Thyroid gland (tissue), 4 donors: ENCODE measurements around the gene NLRP5. TPM values are rescaled to one million over a fixed set of nuclear protein-coding genes. Genes with fewer than 3 reads are reported as not detected.

Source experiments
- DNase-seq, 2 donors: peaks; one replicate each; pipeline ENCODE4 v3.0.0-alpha.2; 2019
- H3K27ac ChIP-seq, 3 donors: fragments of 200-600 bp; sonication (generic); 1 replicate in 2 of 3; 2 replicates in 1 of 3; pipeline ENCODE4 v1.5.1; 2016 to 2019; ENCODE audit warnings: mild to moderate bottlenecking in 1 of 3, moderate library complexity in 1 of 3
- H3K27me3 ChIP-seq: fragments of 200-600 bp; sonication (generic); one replicate; pipeline ENCODE4 v1.5.1; 2019
- H3K36me3 ChIP-seq, 2 donors: fragments of 200-600 bp; sonication (generic); one replicate each; pipeline ENCODE4 v1.5.1; 2016 to 2019
- H3K4me1 ChIP-seq, 2 donors: fragments of 200-600 bp; sonication (generic); one replicate each; pipeline ENCODE4 v1.5.1; 2017 to 2019
- H3K4me3 ChIP-seq, 3 donors: fragments of 200-600 bp; sonication (generic); replicated peaks in 1 of 3; 1 replicate in 2 of 3; 2 replicates in 1 of 3; pipeline ENCODE4 v1.5.1; 2016; ENCODE audit warnings: mild to moderate bottlenecking in 1 of 3
- H3K9me3 ChIP-seq: fragments of 200-600 bp; sonication (generic); one replicate; pipeline ENCODE4 v1.5.1; 2017
- CTCF ChIP-seq, 6 experiments: fragments of 200-600 bp in 3 of 6; fragments of 450-650 bp in 3 of 6; sonication (generic) in 3 of 6; IDR thresholded peaks; one replicate each; pipeline ENCODE4 v1.5.1; 2016 to 2019; ENCODE audit warnings: antibody characterized with exemption in 6 of 6, mild to moderate bottlenecking in 2 of 6, inconsistent platforms in 1 of 6, moderate library complexity in 1 of 6
- POLR2A ChIP-seq, 2 donors: fragments of 450-650 bp; IDR thresholded peaks; one replicate each; pipeline ENCODE4 v1.6.1; 2017; ENCODE audit warnings: antibody characterized with exemption in 2 of 2, mild to moderate bottlenecking in 2 of 2, moderate library complexity in 1 of 2
- WGBS, 2 donors: methylation state at CpG; one replicate each; pipeline ENCODE4 v1.1.5; 2017; 5-methylcytosine and 5-hydroxymethylcytosine counted together
- intact Hi-C: fragments of 100-400 bp; cut with DNase I; formaldehyde crosslinking; loops from one replicate; pipeline ENCODE4 v1.15.1; 2023
- total RNA-seq, 4 donors: library from RNA; depleted of rRNA; stranded (reverse); fragments of >200 nt; gene quantifications; one replicate each; pipeline ENCODE4 v1.2.3, GENCODE V29; 2016

The NLRP5 gene
- total RNA-seq, 4 donors from 2014 or later: not detected

DNA sequence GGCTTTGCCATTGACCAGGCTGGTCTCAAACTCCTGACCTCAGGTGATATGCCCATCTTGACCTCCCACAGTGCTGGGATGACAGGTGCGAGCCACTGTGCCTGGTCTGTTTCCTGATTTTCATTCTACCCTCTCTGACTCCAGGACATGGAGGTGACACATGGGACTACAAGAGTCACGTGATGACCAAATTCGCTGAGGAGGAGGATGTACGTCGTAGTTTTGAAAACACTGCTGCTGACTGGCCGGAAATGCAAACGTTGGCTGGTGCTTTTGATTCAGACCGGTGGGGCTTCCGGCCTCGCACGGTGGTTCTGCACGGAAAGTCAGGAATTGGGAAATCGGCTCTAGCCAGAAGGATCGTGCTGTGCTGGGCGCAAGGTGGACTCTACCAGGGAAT lies 40.2 kb downstream of the NLRP5 start:
- Histone ChIP-seq H3K4me3 (no peak overlapping the region), H3K36me3 (no peaks in the 10 kb centered on the region), H3K27ac (no peak overlapping the region), H3K9me3 (no peaks in the 10 kb centered on the region), H3K27me3 (no peaks in the 10 kb centered on the region), H3K4me1 (no peaks in the 10 kb centered on the region)
- no peak for DNase-seq
- intact Hi-C loops: no loop called here
- TF ChIP-seq CTCF (IDR thresholded peaks at IDR 0.05): no peak
- TF ChIP-seq POLR2A (IDR thresholded peaks at IDR 0.05): no peak
- 89 to 93% methylated on average over 15 of the region's 15 CpGs for WGBS, 2 donors

- Histone ChIP-seq H3K27ac (no peak overlapping the region), H3K4me1 (no peaks in the 10 kb centered on the region), H3K9me3 (no peaks in the 10 kb centered on the region), H3K4me3 (no peak overlapping the region), H3K27me3 (no peaks in the 10 kb centered on the region), H3K36me3 (no peaks in the 10 kb centered on the region)
- no peak for DNase-seq
- intact Hi-C loops: no loop called here
- TF ChIP-seq POLR2A (IDR thresholded peaks at IDR 0.05): no peak
- 87 to 88% methylated on average over 18 of the region's 18 CpGs for WGBS, 2 donors
Measured at GRCh38 chr19:56053596-56053995, 67.0 kb downstream of the NLRP5 start.

- WGBS, 2 donors: 6 to 7% methylated on average over 24 of the region's 39 CpGs
- Histone ChIP-seq H3K27me3 (no peaks in the 10 kb centered on the region), H3K9me3 (no peaks in the 10 kb centered on the region), H3K4me3 (no peak overlapping the region), H3K4me1 (peaks cover 0 to 8% of the 10 kb centered on the region in 2 donors), H3K36me3 (no peaks in the 10 kb centered on the region), H3K27ac (no peak overlapping the region)
- peak; percentile 65 to 74 for DNase-seq
- peak; percentile 67 to 91 (median 78) for TF ChIP-seq CTCF (IDR thresholded peaks at IDR 0.05)
- TF ChIP-seq POLR2A (IDR thresholded peaks at IDR 0.05): no peak
- intact Hi-C loops: loop anchor here (5.0 kb wide), 1 partner anchor 281 kb away; no protein-coding TSS in a partner anchor
Measured at GRCh38 chr19:56066152-56067023, 79.8 kb downstream of the NLRP5 start.

- intact Hi-C loops: loop anchor here (5.0 kb wide), 1 partner anchor 278 kb away; no protein-coding TSS in a partner anchor
- Histone ChIP-seq H3K27me3 (no peaks in the 10 kb centered on the region), H3K4me1 (peaks cover 0 to 8% of the 10 kb centered on the region in 2 donors), H3K4me3 (no peak overlapping the region), H3K27ac (no peak overlapping the region), H3K36me3 (no peaks in the 10 kb centered on the region), H3K9me3 (no peaks in the 10 kb centered on the region)
- WGBS, 2 donors: 75 to 83% methylated on average over 3 of the region's 3 CpGs
- TF ChIP-seq POLR2A (IDR thresholded peaks at IDR 0.05) (no peak), CTCF (IDR thresholded peaks at IDR 0.05) (no peak)
- DNase-seq: no peak
Measured at GRCh38 chr19:56069642-56070041, 83.1 kb downstream of the NLRP5 start.

GRCh38 chr19:56071151-56071550 lies 84.6 kb downstream of the NLRP5 start:
- TF ChIP-seq CTCF (IDR thresholded peaks at IDR 0.05): no peak
- TF ChIP-seq POLR2A (IDR thresholded peaks at IDR 0.05): no peak
- Histone ChIP-seq H3K27me3 (no peaks in the 10 kb centered on the region), H3K36me3 (no peaks in the 10 kb centered on the region), H3K4me1 (peaks cover 0 to 7% of the 10 kb centered on the region in 2 donors), H3K4me3 (no peak overlapping the region), H3K9me3 (no peaks in the 10 kb centered on the region), H3K27ac (no peak overlapping the region)
- 67 to 72% methylated on average over 3 to 4 of the region's 4 CpGs for WGBS, 2 donors
- DNase-seq: no peak
- intact Hi-C loops: no loop called here
